GM18517 (cell line): ENCODE data around the gene DUT.
A peak's percentile ranks its signal among the peaks of the same experiment; 100 is the strongest.

Source experiments
- ATAC-seq: cut with Tn5 transposase; IDR thresholded peaks from one replicate; pipeline ENCODE4 v1.9.1; 2021; ENCODE audit warnings: mild to moderate bottlenecking, moderate library complexity; ENCODE audit not compliant: unreplicated experiment

The DUT gene

GRCh38 chr15:48330855-48331795 lies at the start of gene DUT:
TSS of gene DUT (plus strand) at chr15:48331429. CDS start at chr15:48331516, 87 bp downstream.
- ATAC-seq: peak; percentile 85

- ATAC-seq: no peak
Observed at GRCh38 chr15:48281674-48282073, 49.6 kb upstream of the DUT start.

- ATAC-seq: no peak
Observed at GRCh38 chr15:48282216-48282615, 49.0 kb upstream of the DUT start.

DNA sequence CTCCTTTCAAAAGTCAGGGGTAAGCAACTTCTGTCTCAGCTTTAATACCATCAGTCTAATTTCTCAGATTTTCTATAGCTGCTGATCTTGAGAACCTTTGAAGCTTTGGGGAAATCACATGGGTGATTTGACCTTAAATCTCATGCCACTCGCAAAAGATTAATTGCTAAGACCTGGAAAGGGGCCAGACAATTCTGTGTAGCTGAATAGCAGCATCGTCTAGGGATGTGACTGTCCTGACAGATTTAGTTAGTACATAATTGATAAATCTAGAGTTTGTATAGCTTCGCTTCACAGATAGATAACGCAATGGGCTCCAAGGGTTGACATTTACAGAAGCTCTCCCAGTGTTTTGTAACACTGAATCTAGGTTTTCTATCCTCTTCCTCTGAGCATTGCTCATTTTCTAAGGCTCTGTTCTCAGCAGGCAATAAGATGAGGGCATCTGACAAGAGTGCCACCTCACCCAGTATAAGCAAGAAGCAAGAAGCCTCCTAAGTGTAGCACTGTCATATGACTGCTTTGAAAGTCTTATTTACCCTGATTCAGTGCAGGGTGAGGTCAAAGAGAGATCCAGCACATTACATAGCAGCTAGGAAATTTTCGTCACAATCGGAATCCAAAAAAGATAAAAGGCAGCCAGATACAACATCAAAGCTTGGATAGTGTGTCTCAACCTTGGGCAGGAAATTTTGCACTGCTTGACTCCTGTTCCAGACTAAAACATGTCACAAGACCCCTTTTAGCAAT lies 47.7 kb upstream of the DUT start:
- no peak for ATAC-seq

- no peak for ATAC-seq
Observed at GRCh38 chr15:48285329-48286214, 45.7 kb upstream of the DUT start.

DNA sequence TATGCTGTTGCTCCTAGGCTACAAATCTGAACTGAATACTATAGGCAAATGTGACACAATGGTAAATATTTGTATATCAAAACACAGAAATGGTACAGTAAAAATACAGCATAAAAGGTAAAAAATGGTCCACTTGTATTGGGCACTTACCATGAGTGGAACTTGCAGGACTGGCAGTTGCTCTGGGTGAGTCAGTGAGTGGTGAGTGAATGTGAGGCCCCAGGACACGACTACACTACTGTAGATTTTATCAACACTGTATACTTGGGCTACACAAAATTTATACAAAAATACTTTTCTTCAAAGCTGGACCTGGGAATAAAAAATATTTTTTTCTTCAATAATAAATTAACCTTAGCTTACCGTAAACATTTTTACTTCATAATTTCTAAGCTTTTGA lies 41.6 kb upstream of the DUT start:
- ATAC-seq: no peak

- ATAC-seq: no peak
Observed at GRCh38 chr15:48292458-48292857, 38.8 kb upstream of the DUT start.

DNA sequence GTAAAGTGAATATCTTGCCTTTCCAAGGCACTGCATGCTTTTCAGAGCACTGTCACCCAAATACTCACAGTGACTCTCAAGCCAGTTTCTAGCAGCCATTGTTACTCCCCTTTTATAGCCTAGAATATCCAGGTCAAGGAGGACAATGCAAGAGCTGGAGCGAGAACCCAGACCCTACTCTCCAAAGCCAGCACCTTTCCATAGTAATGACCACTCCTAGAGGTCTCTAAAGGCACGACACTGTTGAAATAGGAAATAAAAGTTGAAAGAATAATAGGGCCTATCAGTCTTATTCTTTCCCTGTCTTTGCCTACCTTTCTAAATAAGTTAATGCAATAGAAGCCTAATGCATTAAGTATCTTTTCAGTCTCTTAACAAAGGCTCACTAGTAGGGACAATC lies 33.6 kb upstream of the DUT start:
- ATAC-seq: no peak

- ATAC-seq: no peak
Observed at GRCh38 chr15:48298914-48299313, 32.3 kb upstream of the DUT start.

GRCh38 chr15:48300038-48300437 lies 31.2 kb upstream of the DUT start:
- ATAC-seq: no peak

- no peak for ATAC-seq
Observed at GRCh38 chr15:48304398-48304797, 26.8 kb upstream of the DUT start.

GRCh38 chr15:48306639-48307038 lies 24.6 kb upstream of the DUT start:
- ATAC-seq: no peak

DNA sequence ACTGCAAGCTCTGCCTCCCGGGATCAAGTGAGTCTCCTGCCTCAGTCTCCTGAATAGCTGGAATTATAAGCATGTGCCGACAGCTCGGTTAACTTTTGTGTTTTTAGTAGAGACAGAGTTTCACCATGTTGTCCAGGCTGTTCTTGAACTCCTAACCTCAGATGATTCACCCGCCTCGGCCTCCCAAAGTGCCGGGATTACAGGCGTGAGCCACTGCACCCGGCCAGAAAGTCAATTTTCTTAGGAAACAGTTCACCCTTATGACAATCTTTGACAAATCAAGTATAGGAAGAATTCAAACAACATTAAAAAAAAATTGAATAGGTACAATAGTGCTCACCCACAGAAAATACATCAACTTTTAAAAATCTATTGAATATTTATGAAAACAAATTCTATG lies 23.6 kb upstream of the DUT start:
- ATAC-seq: no peak

GRCh38 chr15:48309740-48310139 lies 21.5 kb upstream of the DUT start:
- no peak for ATAC-seq

DNA sequence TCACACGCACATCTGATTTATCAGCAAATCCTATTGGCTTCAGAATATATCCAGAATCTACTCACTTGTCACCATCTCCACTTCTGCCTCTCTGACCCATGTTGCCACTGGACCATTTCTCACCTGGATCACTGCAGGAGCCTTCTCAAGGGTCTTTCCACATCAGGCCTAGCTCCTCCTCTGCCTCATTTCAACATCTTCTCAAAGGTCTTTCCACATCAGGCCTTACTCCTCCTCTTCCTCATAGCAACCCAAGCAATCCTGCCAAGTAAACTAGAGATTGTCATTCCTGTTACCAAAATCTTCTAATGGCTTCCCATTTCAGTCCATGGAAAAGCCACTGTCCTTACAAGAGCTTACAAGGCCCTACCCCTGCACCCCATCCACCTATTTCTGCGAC lies 18.0 kb upstream of the DUT start:
- ATAC-seq: no peak

- ATAC-seq: no peak
Observed at GRCh38 chr15:48315041-48315440, 16.2 kb upstream of the DUT start.

DNA sequence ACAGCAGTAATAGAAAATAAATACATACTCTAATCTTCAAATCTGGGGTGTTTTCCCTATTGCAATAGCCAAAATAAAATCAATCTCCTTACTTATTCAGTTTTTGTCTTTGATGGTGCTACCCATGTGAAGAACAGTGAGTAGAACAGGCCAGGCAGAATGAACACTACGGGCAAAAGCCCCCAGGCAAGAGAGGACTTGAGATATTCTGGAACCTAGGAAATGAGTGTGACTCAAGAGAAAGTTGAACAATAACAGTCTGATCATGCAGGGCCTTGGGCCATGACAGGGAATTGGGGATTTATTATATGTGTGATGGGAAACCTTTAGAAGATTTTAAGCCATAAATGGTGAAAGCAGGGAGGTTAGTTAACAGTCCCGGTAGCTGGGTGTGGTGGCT lies 14.0 kb upstream of the DUT start:
- ATAC-seq: no peak

GRCh38 chr15:48318131-48318530 lies 13.1 kb upstream of the DUT start:
- no peak for ATAC-seq

DNA sequence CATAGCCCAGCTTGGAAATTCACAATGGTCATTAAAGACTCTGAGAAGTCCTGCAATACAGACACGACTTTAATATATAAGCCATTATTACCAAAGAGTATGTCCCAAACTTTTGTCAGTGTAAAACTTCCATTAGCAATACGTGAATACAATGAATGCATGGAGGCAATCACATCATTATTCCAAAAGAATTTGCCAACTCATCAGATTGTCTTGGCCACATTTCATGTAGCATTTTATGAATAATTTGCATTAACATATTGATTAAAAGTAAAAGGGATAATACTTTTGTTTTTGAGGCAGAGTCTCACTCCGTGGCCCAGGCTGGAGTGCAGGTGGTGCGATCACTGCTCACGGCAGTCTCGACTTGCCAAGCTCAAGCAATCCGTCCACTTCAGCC lies 7.9 kb upstream of the DUT start:
- no peak for ATAC-seq

GRCh38 chr15:48324949-48325348 lies 6.3 kb upstream of the DUT start:
- ATAC-seq: no peak

DNA sequence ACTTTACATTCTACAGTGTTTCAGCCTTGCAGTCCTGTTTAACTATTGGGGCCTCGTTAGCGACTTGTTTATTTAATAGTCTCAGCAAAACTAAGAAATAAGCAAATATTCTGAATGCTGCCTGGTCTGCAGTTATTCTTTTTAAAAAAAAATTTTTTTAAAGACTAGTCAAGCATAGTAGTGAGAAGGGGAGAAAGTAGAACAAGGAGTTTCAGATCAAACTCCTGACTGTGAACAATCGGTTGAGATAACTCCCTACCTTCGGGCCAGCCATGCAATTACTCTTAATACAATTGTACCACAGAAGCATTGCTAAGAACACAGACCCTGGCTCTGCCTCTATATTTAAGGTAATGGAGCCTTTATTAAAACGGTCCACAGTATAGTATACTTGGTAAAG lies 5.8 kb upstream of the DUT start:
- ATAC-seq: no peak
